H1 (cell line): ENCODE data around the gene MPC1. TPM values are rescaled to one million over a fixed set of nuclear protein-coding genes. Genes with fewer than 3 reads are reported as not detected.

Experiments used
- CEBPB ChIP-seq: IDR thresholded peaks from 2 replicates; pipeline ENCODE4 v1.6.1; 2012; ENCODE audit warnings: low read depth, low read length
- CHD2 ChIP-seq: IDR thresholded peaks from 2 replicates; pipeline ENCODE4 v1.6.1; 2012; ENCODE audit warnings: low read length, improper control_type of control experiment
- CTCF ChIP-seq, 3 experiments: IDR thresholded peaks; 1 replicate in 2 of 3; 2 replicates in 1 of 3; pipeline versions ENCODE4 v1.5.1 to v1.6.1; 2011; ENCODE audit warnings: low read length in 3 of 3, mild to moderate bottlenecking in 3 of 3, inconsistent platforms in 2 of 3, low read depth in 1 of 3, moderate library complexity in 1 of 3; ENCODE audit not compliant: insufficient read depth in 1 of 3; ENCODE audit errors: control extremely low read depth in 1 of 3
- EGR1 ChIP-seq: IDR thresholded peaks from 2 replicates; pipeline ENCODE4 v1.6.1; 2011; ENCODE audit warnings: low read depth, low read length, borderline replicate concordance
- MAFK ChIP-seq: IDR thresholded peaks from 2 replicates; pipeline ENCODE4 v1.6.1; 2012; ENCODE audit warnings: low read depth, mild to moderate bottlenecking, improper control_type of control experiment, low read length
- SIX5 ChIP-seq: IDR thresholded peaks from 2 replicates; pipeline ENCODE4 v1.6.1; 2011; ENCODE audit warnings: mild to moderate bottlenecking, low read depth, low read length
- SP4 ChIP-seq: IDR thresholded peaks from 2 replicates; pipeline ENCODE4 v1.6.1; 2012; ENCODE audit warnings: low read length, inconsistent platforms
- SRF ChIP-seq: IDR thresholded peaks from 2 replicates; pipeline ENCODE4 v1.6.1; 2011; ENCODE audit warnings: mild to moderate bottlenecking, low read depth, low read length, moderate library complexity
- polyA plus RNA-seq, 7 experiments: library from polyadenylated mRNA; depleted of rRNA in 3 of 7; stranded (reverse) in 5 of 7; unstranded in 2 of 7; fragments of >200 nt in 5 of 7; fragments of 200-250 nt in 2 of 7; gene quantifications; 1 replicate in 5 of 7; 2 replicates in 1 of 7; 4 replicates in 1 of 7; pipeline versions ENCODE4 v1.2.1 to v1.2.3, GENCODE V29; 2011 to 2013; ENCODE audit warnings: missing spikeins in 2 of 7, mixed read lengths in 2 of 7
- total RNA-seq: library from RNA; stranded (reverse); fragmentation: NEBNext Ultra II Directional; extraction: Animal tissue kit (Norgen Biotek cat#: 25700); gene quantifications from 2 replicates; pipeline ENCODE4 v1.2.1, GENCODE V29; 2021
- TF ChIP-seq, protein P1 (sequence below): IDR thresholded peaks from 2 replicates; pipeline ENCODE4 v1.6.1; 2012; ENCODE audit warnings: low read length, inconsistent platforms

Gene MPC1
- total and polyA plus RNA-seq, 2 of the 8 experiments (the other 6 are each of a cell fraction or from before 2014, with no cell fraction given): 10.2 to 12.6 TPM

- TF ChIP-seq, protein P1, sequence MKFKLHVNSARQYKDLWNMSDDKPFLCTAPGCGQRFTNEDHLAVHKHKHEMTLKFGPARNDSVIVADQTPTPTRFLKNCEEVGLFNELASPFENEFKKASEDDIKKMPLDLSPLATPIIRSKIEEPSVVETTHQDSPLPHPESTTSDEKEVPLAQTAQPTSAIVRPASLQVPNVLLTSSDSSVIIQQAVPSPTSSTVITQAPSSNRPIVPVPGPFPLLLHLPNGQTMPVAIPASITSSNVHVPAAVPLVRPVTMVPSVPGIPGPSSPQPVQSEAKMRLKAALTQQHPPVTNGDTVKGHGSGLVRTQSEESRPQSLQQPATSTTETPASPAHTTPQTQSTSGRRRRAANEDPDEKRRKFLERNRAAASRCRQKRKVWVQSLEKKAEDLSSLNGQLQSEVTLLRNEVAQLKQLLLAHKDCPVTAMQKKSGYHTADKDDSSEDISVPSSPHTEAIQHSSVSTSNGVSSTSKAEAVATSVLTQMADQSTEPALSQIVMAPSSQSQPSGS: no peak
- TF ChIP-seq SP4 (no peak), SIX5 (no peak), CHD2 (no peak), MAFK (no peak), EGR1 (no peak), CEBPB (no peak), SRF (no peak), CTCF (IDR thresholded peaks at IDR 0.05; ENCODE audit: control extremely low read depth in 1 of 3, insufficient read depth in 1 of 3, low read depth in 1 of 3, low read length in 3 of 3) (no peak)
Measured at GRCh38 chr6:166348305-166348949, 34.3 kb downstream of the MPC1 start (continued).
